Peyer's patch (tissue), 4 donors: ENCODE results near the gene SLC50A1.
A peak's percentile ranks its signal among the peaks of the same experiment; 100 is the strongest.

Experiments used
- CTCF ChIP-seq, 6 experiments: fragments of 450-650 bp in 4 of 6; fragments of 200-600 bp in 2 of 6; sonication (generic) in 1 of 6; IDR thresholded peaks; one replicate each; pipeline ENCODE4 v1.5.1; 2017 to 2019; ENCODE audit warnings: antibody characterized with exemption in 6 of 6, mild to moderate bottlenecking in 3 of 6, moderate library complexity in 1 of 6
- POLR2A ChIP-seq, 2 donors: fragments of 450-650 bp; IDR thresholded peaks; one replicate each; pipeline ENCODE4 v1.5.1; 2017; ENCODE audit warnings: antibody characterized with exemption in 2 of 2, mild to moderate bottlenecking in 2 of 2, moderate library complexity in 2 of 2

DNA sequence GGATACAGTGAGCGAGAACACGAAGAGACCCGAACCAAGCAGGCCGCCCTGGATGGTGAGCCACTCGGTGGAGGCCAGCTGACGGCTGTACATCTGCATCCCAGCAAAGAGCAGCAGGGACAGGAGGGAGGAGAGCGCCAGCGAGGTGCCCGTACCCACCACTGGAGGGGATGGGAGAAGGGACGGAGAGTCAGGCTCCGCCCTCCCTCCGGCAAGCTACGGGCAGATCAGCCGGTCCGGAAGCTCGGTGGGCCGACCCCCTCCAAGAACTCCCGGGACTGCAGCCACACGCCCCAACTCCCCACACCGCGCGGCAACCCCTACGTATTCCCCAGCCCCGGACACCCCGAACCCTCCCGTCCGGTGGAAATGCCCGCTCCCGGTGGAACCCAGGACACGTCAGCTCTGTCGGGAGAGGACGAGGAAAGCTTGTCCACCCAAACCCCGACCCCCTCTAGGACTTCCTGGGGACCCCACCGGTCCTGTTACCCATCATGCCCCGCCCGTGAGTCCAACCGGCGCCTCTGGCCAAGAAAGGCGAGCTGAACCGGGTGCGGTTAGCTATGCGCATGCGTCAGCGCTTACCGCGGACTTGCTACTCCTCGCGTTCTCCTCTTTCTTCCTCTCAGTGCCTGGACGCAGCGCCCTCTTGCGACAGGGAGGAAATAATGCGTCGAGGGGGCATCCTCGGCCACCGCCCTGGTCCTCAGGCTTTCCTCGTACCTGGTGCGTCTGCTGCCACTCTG, 37.3 kb downstream of the SLC50A1 start, which contains the start of gene KRTCAP2:
- peak; percentile 94 to 99 (median 96) for TF ChIP-seq CTCF (IDR thresholded peaks at IDR 0.05)
- peak; percentile 32 to 67 for TF ChIP-seq POLR2A (IDR thresholded peaks at IDR 0.05)
